Subcutaneous abdominal adipose tissue (tissue), 5 donors: ENCODE measurements around the gene EMC9.
A peak's percentile ranks its signal among the peaks of the same experiment; 100 is the strongest.

ENCODE experiments used
- H3K27ac ChIP-seq: one replicate; pipeline ENCODE4 v1.7.0; 2013; ENCODE audit warnings: low read depth, mild to moderate bottlenecking, inconsistent platforms, low read length, moderate library complexity
- H3K27me3 ChIP-seq, 5 donors: one replicate each; pipeline ENCODE4 v1.7.0; 2013; ENCODE audit warnings: low read length in 5 of 5, inconsistent platforms in 1 of 5; ENCODE audit not compliant: control insufficient read depth in 5 of 5, insufficient read depth in 4 of 5
- H3K36me3 ChIP-seq, 5 donors: one replicate each; pipeline ENCODE4 v1.7.0; 2013; ENCODE audit warnings: low read length in 5 of 5; ENCODE audit not compliant: control insufficient read depth in 5 of 5, insufficient read depth in 5 of 5
- H3K4me1 ChIP-seq, 5 donors: one replicate each; pipeline ENCODE4 v1.7.0; 2013; ENCODE audit warnings: low read length in 5 of 5, mild to moderate bottlenecking in 3 of 5, moderate library complexity in 1 of 5; ENCODE audit not compliant: control insufficient read depth in 5 of 5, insufficient read depth in 5 of 5
- H3K4me3 ChIP-seq, 5 donors: one replicate each; pipeline ENCODE4 v1.7.0; 2013; ENCODE audit warnings: low read length in 5 of 5, low read depth in 1 of 5
- H3K9ac ChIP-seq, 5 donors: one replicate each; pipeline ENCODE4 v1.7.0; 2013; ENCODE audit warnings: low read length in 5 of 5, mild to moderate bottlenecking in 4 of 5, moderate library complexity in 3 of 5
- H3K9me3 ChIP-seq, 5 donors: one replicate each; pipeline ENCODE4 v1.7.0; 2013; ENCODE audit warnings: low read length in 5 of 5; ENCODE audit not compliant: control insufficient read depth in 5 of 5
- donor health status: healthy.
- donor health status: healthy.
- donor health status: healthy.
- donor health status: healthy.
- donor health status: healthy.

EMC9 gene

DNA sequence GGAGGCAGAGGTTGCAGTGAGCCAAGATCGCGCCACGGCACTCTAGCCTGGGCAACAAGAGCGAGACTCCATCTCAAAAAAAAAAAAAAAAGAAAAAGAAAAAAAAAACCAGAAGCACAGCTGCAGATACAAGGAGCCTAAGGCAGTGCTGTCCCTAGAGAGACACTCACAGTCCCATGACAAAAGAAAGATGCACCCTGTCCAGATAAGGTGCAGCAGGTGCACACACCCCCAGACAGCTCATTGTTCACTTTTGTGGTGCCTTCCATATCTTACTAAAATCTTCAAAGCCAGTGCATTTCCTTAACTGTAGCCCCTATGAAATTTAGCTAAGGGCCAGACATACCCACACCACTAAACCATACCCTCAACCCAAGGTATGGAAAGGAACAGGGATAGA, 19.0 kb downstream of the EMC9 start:
- H3K4me1 ChIP-seq: peaks cover 0 to under 1% (median 0%) of the 10 kb centered on the region in 5 donors
- peaks cover 0 to 65% (median 61%) of the 10 kb centered on the region in 5 donors for H3K36me3 ChIP-seq
- no peak overlapping the region for H3K27ac ChIP-seq
- H3K9ac ChIP-seq: no peak overlapping the region
- no peak overlapping the region for H3K4me3 ChIP-seq
- no peaks in the 10 kb centered on the region for H3K27me3 ChIP-seq
- H3K9me3 ChIP-seq: no peaks in the 10 kb centered on the region

DNA sequence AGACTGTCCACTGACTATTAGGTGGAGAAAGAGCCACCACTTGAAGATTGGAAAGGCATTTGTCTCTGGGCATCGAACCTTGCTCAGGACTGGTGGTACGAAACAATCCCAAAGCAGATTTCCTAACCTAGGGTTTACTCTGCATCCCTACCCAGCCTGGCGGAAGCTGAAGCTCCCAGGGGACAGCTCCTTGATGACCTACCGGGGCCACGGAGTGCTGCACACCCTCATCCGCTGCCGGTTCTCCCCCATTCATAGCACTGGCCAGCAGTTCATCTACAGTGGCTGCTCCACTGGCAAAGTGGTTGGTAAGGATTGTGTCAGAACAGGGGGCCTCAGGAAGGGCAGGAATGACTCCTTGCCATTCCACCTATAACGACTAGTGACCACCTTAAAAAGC, 20.2 kb downstream of the EMC9 start:
- no peak overlapping the region for H3K4me3 ChIP-seq
- H3K36me3 ChIP-seq: peaks cover 0 to 71% (median 64%) of the 10 kb centered on the region in 5 donors
- H3K4me1 ChIP-seq: peaks cover 0 to 12% (median 4%) of the 10 kb centered on the region in 5 donors
- H3K27ac ChIP-seq: no peak overlapping the region
- no peak overlapping the region for H3K9ac ChIP-seq
- no peaks in the 10 kb centered on the region for H3K9me3 ChIP-seq
- H3K27me3 ChIP-seq: no peaks in the 10 kb centered on the region

DNA sequence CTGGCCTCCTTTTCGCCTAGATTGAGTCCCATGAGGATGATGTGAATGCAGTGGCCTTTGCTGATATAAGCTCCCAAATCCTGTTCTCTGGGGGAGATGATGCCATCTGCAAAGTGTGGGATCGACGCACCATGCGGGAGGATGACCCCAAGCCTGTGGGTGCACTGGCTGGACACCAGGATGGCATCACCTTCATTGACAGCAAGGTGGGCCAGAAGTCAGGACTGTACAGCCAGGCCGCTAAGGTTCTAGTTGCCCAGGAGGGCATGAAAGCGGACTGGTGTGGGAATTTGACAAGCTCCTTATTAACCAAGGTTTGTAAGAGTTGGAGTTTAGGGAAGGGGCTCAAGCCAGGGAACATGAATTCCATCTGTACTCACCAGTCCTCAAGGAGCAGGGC, 21.7 kb downstream of the EMC9 start:
- Histone ChIP-seq H3K36me3 (peaks cover 0 to 71% (median 64%) of the 10 kb centered on the region in 5 donors), H3K4me1 (peaks cover 4 to 24% (median 16%) of the 10 kb centered on the region in 5 donors), H3K9ac (no peak overlapping the region), H3K4me3 (no peak overlapping the region), H3K27ac (no peak overlapping the region), H3K27me3 (no peaks in the 10 kb centered on the region), H3K9me3 (no peaks in the 10 kb centered on the region)

DNA sequence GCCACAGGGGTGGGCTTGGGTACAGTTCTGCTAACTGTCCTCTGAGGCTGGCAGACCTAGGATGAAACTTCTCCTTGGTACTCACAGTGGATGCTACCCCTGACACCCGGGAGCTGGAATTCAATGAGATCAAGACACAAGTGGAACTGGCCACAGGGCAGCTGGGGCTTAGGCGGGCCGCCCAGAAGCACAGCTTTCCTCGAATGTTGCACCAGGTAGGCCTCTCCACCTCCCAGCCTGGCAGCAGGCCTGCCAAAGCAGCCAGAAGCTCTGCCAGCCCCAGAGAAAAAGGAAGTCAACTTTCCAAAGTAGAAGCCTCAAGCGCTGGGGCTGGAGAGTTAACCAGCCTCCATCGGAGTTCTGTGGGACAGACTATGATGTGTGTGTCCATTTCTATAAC, 24.2 kb downstream of the EMC9 start:
- H3K4me3 ChIP-seq: no peak overlapping the region
- peaks cover 0 to 51% (median 44%) of the 10 kb centered on the region in 5 donors for H3K36me3 ChIP-seq
- H3K27me3 ChIP-seq: no peaks in the 10 kb centered on the region
- no peaks in the 10 kb centered on the region for H3K9me3 ChIP-seq
- H3K4me1 ChIP-seq: peaks cover 4 to 33% (median 27%) of the 10 kb centered on the region in 5 donors
- no peak overlapping the region for H3K9ac ChIP-seq
- H3K27ac ChIP-seq: no peak overlapping the region

DNA sequence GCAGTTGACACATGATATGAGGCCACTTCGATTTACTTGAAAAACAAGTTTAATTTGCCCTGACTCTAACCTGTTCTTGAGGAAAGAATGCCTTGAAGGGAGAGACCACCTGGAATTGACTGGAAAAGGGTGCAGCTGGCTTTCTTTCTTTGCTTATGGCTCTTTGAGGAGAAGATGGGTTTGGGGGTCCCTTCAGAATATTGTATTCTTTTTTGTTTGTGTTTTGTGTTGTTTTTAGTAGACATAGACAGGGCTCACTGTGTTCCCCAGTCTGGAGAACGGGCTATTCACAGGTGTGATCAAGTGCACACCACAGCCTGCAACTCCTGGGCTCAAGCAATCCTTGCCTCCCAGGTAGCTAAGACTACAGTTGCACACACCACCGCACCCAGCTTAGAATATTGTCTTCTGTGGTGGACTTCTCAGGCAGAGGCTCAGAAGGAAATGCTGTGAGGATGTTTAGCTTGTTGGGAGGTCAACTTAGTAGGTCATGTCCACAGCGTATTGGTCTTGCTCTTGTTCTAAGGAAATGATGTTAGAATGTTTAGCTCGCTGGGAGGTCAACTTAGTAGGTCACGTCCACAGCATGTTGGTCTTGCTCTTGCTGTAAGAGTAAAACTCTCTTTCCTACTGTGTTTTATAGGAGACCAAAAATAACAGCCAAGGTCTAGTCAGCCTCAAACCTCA, 25.1 kb downstream of the EMC9 start:
- H3K9me3 ChIP-seq: no peaks in the 10 kb centered on the region
- H3K4me1 ChIP-seq: peaks cover 4 to 33% (median 27%) of the 10 kb centered on the region in 5 donors
- H3K27ac ChIP-seq: no peak overlapping the region
- H3K4me3 ChIP-seq: peak overlapping the region in 4 of 5 donors; percentile 22 to 96 (median 92)
- peak overlapping the region in 1 of 5 donors; percentile 88 for H3K9ac ChIP-seq
- H3K36me3 ChIP-seq: peaks cover 0 to 42% (median 37%) of the 10 kb centered on the region in 5 donors
- H3K27me3 ChIP-seq: no peaks in the 10 kb centered on the region

DNA sequence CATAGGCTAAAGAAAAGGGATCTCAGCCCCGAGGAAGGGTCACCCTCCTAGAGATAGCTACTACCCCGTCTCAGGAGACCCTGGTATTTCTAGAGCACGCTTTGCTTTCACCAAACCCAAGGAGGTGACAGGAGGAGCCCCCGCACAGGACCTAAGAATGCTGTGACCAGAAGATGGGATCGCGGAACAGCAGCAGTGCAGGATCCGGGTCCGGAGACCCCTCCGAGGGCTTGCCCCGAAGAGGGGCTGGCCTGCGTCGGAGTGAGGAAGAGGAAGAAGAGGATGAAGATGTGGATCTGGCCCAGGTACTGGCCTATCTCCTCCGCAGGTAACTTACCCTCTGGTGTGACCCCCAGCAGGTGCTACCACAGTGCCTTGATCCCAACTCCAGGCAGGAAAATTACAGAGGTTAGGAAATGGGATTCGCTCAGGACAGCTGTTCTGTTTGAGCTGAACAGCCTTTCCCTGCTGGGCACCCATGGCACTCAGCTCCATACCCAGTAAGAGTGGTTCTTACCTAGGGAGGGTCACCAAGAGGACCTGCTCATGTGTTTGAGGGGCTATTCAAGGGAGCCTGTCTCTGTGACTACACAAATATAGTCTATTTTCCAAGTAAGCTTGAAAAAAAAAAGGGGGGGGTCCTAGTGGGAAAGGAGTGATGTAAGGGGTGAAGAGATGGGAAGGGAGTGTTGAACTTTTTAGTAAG, 25.8 kb downstream of the EMC9 start:
- Histone ChIP-seq H3K4me3 (peak overlapping the region; percentile 90 to 96 (median 94)), H3K9me3 (no peaks in the 10 kb centered on the region), H3K9ac (peak overlapping the region; percentile 41 to 96 (median 88)), H3K27ac (peak overlapping the region; percentile 99), H3K27me3 (no peaks in the 10 kb centered on the region), H3K4me1 (peaks cover 4 to 39% (median 29%) of the 10 kb centered on the region in 5 donors), H3K36me3 (peaks cover 0 to 35% (median 30%) of the 10 kb centered on the region in 5 donors)

DNA sequence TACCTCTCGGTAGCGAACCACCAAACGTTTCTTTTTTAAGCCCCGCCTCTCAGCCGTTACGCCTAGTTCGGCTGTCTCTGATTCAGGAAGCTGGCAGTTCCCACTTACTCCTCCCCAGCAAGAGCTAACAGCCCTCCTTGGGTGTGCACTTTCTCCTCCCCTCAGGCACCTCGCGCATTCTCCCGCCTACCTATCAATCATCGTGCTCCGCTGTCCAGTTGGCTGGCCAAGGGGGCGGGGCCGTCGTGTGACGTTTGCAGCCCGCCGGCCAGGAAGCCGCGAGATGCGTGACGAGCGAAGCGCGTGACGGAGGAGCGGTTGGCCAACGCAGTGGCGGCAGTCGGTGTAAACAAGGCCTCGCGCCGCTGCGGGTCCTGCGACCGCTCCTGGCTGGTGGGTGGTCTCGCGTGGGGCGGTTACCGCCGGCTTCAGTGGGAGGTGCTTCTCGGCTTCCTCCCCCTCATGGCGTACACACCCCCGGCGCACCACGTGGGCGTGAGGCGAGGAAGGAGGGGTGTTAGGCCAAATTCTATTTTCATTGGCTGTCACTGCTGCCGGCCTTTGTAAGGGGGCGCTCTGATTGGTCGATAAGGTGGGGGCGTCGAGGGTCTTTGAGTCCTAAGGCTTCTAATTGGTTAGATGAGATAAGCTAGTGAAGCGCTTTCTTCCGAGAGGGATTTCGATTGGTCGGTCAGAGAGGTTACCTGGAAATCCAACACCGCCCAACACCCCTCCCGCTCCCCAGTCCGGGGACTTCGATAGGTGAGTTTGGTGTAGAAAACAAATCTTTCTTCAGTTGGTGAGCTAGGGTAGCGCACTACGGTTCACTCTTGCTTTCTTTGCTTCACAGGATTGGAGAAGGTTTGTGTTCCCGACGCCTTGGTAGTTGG, 26.6 kb downstream of the EMC9 start, which contains the start of the genes DCAF11 and NRL:
DCAF11 (plus strand) TSS at position 246 of the 890 bp plus-strand sequence. CDS start 818 bp downstream, outside the sequence.
NRL (minus strand) TSS at position 418 of the 890 bp plus-strand sequence. CDS start 32,101 bp downstream, outside the sequence.
- H3K9ac ChIP-seq: peak within 1 kb of the TSS; percentile 88 to 96 (median 93)
- peak within 1 kb of the TSS; percentile 90 to 96 (median 94) for H3K4me3 ChIP-seq
- no peaks in the 10 kb centered on the region for H3K9me3 ChIP-seq
- H3K36me3 ChIP-seq: peaks cover 0 to 29% (median 25%) of the 10 kb centered on the region in 5 donors
- H3K27ac ChIP-seq: peak within 1 kb of the TSS; percentile 99
- H3K27me3 ChIP-seq: no peaks in the 10 kb centered on the region
- peaks cover 4 to 44% (median 32%) of the 10 kb centered on the region in 5 donors for H3K4me1 ChIP-seq

DNA sequence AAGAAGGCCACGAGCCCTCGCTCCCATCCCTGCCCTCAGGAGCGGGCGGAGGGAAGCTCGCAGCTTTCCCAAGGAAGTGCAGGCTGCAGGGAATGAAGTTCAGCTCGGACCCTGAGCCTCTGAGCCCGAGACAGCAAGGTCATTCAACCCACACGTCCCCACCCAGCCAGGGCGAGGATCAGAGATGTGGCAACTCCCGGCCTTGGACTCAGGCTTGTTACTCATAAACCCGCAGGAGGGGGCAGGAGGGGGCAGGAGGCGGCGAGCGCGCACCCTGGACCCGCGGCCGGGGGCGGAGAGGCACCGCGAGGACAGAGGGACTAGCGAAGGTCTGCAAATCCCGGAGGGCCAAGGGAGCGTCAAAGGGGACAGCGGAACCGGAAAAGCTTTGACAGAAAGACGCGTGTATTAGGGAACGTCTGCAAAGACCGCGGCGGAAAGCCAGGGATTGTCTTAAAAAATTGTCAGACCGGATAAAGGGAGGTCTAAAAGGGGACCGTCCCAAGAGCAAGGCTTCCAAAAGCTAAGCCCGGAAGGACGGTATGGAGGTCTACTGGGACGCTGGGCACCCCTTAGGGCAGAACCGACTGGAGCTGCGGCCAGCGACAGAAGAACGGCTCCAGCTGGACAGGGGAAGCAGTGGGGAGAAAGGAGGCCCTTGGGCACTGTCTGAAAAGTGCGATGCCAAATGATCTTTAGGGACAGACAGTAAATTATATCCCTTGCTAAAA, 27.4 kb downstream of the EMC9 start:
- H3K4me1 ChIP-seq: peaks cover 4 to 47% (median 32%) of the 10 kb centered on the region in 5 donors

DNA sequence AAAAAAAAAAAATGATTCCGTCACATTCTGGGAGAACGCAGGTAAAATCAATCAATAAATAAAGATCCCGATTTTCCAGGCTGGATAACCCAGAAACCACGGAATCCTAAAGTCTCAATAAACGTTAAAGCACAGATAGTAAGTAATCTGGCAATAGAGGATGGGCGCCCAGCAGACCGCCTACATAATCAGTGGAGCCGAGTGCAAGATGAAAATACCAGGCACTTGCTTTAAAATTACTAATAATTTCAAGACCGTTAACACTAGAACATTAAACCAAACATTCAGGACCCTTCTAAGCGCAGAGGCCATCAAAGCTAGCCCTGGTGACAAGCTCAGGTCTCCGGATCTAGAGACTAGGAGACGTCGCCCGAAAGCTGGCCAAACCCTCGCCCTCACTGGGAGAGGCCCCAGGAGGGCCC, 28.0 kb downstream of the EMC9 start:
- H3K27me3 ChIP-seq: no peaks in the 10 kb centered on the region
- H3K27ac ChIP-seq: peak overlapping the region; percentile 99
- peaks cover 7 to 51% (median 34%) of the 10 kb centered on the region in 5 donors for H3K4me1 ChIP-seq
- H3K9me3 ChIP-seq: no peaks in the 10 kb centered on the region
- peak overlapping the region; percentile 88 to 96 (median 93) for H3K9ac ChIP-seq
- H3K36me3 ChIP-seq: peaks cover 0 to 15% (median 12%) of the 10 kb centered on the region in 5 donors
- H3K4me3 ChIP-seq: peak overlapping the region; percentile 90 to 96 (median 94)

More for the DNA sequence above, 27.4 kb downstream of the EMC9 start:
- peak overlapping the region; percentile 99 for H3K27ac ChIP-seq
- no peaks in the 10 kb centered on the region for H3K9me3 ChIP-seq
- no peaks in the 10 kb centered on the region for H3K27me3 ChIP-seq
- peak overlapping the region; percentile 88 to 96 (median 93) for H3K9ac ChIP-seq
- H3K4me3 ChIP-seq: peak overlapping the region; percentile 90 to 96 (median 94)
- H3K36me3 ChIP-seq: peaks cover 0 to 21% (median 18%) of the 10 kb centered on the region in 5 donors
